Islet of Langerhans (tissue), 1 donor: Measurements from ENCODE around the gene TAS2R39.
"Not testable (repeated sequence)": the region's sequence is repeated elsewhere in the genome, so short reads cannot be mapped to it uniquely, and the experiment has no call there.

Experiments used
- FAIRE-seq: peaks from one replicate; lab custom pipeline; 2011; peaks lifted over from hg19 to GRCh38; lab: Jason Lieb, UNC

TAS2R39 gene

GRCh38 chr7:143183024-143183423, at the start of gene TAS2R39:
Gene TAS2R39 (plus strand): TSS chr7:143183419. CDS start chr7:143183419, 0 bp downstream.
- FAIRE-seq = no peak

GRCh38 chr7:143147070-143147469, 36.1 kb upstream of the TAS2R39 start:
- no peak for FAIRE-seq

GRCh38 chr7:143148050-143148449, 35.2 kb upstream of the TAS2R39 start:
- no peak for FAIRE-seq

GRCh38 chr7:143148651-143149050, 34.6 kb upstream of the TAS2R39 start:
- no peak for FAIRE-seq

- not testable (repeated sequence) for FAIRE-seq
These were observed 32.5 kb upstream of the TAS2R39 start for GRCh38 chr7:143150696-143151095.

GRCh38 chr7:143158617-143159016, 24.6 kb upstream of the TAS2R39 start:
- FAIRE-seq = not testable (repeated sequence)

GRCh38 chr7:143171697-143172096, 11.5 kb upstream of the TAS2R39 start:
- FAIRE-seq = no peak

- FAIRE-seq = peak; percentile 97
These were observed 10.9 kb upstream of the TAS2R39 start for GRCh38 chr7:143172354-143172753.

GRCh38 chr7:143176128-143176527, 7.1 kb upstream of the TAS2R39 start:
- FAIRE-seq = no peak

- FAIRE-seq = no peak
These were observed 5.7 kb upstream of the TAS2R39 start for GRCh38 chr7:143177374-143178119.

GRCh38 chr7:143180771-143181170, 2.4 kb upstream of the TAS2R39 start:
- not testable (repeated sequence) for FAIRE-seq

GRCh38 chr7:143181349-143181748, 1.9 kb upstream of the TAS2R39 start:
- FAIRE-seq = no peak

- FAIRE-seq = no peak
These were observed 2.3 kb downstream of the TAS2R39 start for GRCh38 chr7:143185551-143185950.

- no peak for FAIRE-seq
These were observed 5.8 kb downstream of the TAS2R39 start for GRCh38 chr7:143188994-143189393.

- FAIRE-seq = peak; percentile 65
These were observed 10.7 kb downstream of the TAS2R39 start for GRCh38 chr7:143193880-143194279.

GRCh38 chr7:143199040-143199439, 15.8 kb downstream of the TAS2R39 start:
- FAIRE-seq = no peak

- FAIRE-seq = no peak
These were observed 18.9 kb downstream of the TAS2R39 start for GRCh38 chr7:143202161-143202560.

GRCh38 chr7:143203386-143203785, 20.2 kb downstream of the TAS2R39 start:
- no peak for FAIRE-seq

- FAIRE-seq = no peak
These were observed 22.5 kb downstream of the TAS2R39 start for GRCh38 chr7:143205560-143206293.

- no peak for FAIRE-seq
These were observed 27.3 kb downstream of the TAS2R39 start for GRCh38 chr7:143210541-143210940.

- not testable (repeated sequence) for FAIRE-seq
These were observed 30.3 kb downstream of the TAS2R39 start for GRCh38 chr7:143213478-143213877.

- peak; percentile 97 for FAIRE-seq
These were observed 31.8 kb downstream of the TAS2R39 start for GRCh38 chr7:143214789-143215679.

GRCh38 chr7:143216151-143216550, 32.9 kb downstream of the TAS2R39 start:
- FAIRE-seq = no peak
